NCI-H1417 treated with DMSO at 0.1 percent for 48 hours (cell line): ENCODE results near the gene PADI3.
"Not testable (repeated sequence)": the region's sequence is repeated elsewhere in the genome, so short reads cannot be mapped to it uniquely, and the experiment has no call there.

ENCODE experiments used
- DNase-seq: peaks from one replicate; lab custom pipeline; 2025; lab: John Stamatoyannopoulos, UW

The PADI3 gene

DNA sequence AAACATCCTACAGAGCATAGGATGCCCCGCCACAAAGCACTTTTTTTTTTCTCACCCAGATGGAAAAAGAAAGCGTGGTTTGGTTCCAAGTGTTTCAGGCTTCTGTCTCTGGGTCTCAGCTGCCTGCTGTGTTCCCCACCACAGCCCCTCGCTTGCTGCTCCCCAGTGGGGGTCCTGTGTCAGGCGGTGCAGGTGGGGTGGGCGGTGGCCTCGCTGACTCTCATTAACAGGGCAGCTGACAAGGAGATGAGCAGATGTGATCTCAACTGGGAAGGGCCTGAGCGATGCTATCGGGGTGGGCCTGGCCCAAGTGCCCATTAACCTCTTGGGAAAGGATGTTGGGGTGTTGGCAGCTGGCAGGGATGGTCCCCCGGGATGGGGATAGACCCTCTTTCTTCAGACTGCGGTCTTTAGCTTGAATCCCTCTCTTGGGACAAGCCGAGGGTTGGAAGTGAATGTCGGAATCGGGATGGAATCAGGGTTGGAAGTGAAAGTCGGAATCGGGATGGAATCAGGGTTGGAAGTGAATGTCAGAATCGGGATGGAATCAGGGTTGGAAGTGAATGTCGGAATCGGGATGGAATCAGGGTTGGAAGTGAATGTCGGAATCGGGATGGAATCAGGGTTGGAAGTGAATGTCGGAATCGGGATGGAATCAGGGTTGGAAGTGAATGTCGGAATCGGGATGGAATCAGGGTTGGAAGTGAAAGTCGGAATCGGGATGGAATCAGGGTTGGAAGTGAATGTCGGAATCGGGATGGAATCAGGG lies 7.7 kb upstream of the PADI3 start:
- DNase-seq = not testable (repeated sequence)

DNA sequence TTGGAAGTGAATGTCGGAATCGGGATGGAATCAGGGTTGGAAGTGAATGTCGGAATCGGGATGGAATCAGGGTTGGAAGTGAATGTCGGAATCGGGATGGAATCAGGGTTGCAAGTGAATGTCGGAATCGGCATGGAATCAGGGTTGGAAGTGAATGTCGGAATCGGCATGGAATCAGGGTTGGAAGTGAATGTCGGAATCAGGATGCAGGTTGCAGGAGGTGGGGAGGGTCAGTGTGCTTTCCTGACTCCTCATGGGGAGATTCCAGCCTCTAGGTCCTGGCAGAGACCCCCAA lies 7.2 kb upstream of the PADI3 start:
- not testable (repeated sequence) for DNase-seq

DNA sequence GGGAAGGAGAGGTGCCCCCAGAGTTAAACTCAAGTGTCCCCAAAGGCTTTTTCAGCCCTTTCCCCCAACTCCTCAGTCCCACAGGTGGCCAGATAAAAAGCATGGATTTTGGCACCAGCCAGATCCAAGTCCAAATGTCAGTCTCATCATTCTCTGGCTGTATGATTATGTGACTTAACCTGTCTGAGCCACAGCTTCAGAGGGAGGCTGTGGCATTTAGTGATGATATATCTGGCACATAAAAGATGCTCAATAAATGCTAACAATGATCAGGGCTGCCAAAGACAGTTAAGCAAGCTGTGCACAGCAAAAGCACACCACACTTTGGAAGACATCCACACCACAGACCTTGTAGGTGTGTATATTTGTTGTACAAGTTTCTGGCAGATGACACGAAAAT lies 5.6 kb upstream of the PADI3 start:
- DNase-seq = no peak

DNA sequence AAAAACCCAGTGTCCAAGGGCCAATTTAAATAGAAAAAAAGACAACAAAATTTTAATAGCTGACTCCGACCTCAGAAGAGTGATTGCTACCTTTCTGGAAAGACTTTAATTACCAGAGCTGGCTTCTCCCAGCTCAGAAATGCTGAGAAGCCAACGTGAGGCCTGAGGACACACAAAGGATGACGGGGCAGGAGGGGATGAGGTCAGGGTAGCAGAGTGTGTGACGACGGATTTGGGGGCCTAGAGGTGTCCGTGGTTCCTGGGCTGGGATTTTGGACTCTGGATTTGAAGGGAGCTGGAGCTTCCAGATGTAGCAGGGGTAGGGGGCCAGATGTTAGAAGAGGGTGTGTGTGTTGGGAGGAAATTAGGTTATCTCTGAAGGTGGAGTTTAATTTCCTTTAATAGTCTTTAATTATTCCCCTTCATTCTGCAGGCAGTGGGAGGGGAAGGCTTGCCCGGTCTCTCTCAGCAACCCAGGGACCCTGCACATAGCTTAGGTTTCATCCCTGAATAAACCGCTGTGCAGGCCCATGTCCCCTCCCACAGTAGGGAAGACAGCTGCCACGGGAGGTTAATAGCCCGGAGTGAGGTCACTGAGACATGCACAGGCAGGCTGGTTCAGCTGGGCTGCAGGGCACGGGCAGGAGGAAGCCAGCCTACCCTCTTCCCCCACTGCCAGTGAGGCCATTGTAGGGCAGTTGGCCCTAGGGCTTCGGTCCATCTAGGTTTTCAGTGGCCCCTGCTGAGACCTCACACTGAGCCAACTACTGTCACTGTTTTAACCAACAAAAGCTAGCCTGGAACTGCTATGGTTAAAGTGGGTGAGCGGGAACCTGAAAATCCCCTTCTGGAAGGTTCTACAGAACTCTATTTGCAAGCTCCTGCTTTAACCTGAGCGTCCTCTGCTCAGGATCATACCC lies 3.8 kb upstream of the PADI3 start:
- DNase-seq = no peak

DNA sequence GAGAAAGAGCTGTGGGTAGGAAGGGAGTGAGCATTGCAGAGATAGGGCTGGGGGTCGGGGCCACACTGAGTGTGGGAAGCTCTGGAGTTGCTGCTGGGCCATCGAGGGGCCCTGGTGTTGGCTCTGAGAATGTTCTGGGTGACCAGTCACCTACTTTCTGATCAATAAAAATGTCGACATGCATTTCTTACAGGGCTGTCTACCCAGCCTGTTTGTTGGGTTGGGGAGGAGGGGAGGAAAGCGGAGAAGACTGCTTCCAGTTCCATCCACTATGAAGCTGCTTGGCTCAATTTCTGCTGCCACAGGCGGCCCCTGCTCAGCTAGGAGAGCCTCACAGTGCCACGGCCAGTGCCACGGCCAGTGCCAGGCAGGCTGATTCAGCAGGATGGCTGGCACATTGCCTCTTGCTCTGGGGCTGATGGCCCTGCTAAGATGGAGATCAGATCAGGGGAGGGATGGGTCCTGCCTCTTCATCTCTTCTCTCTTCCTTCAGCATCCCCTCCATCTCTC lies 3.0 kb upstream of the PADI3 start:
- DNase-seq = no peak

- DNase-seq = no peak
Measured at GRCh38 chr1:17246971-17247370, 1.9 kb upstream of the PADI3 start.

DNA sequence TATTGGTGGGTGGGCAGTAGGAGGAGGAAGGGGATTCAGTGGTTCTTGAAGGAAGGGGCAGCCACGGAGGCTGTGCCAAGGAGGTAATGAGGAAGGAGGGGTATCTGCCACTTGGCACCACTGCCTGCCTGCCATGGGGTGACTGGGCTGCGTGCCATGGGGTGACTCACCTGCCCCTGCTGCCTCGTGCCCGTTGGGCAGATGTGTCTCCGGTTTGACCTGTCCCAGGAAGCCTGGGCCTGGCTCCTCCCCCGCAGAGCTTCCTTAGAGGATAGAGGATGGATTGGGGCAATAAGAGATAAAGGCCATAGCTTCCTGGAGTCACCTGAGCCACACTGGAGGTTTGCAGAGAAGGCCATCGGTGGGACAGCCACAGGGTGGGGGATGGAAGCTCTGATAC lies 1.7 kb downstream of the PADI3 start:
- DNase-seq = no peak

DNA sequence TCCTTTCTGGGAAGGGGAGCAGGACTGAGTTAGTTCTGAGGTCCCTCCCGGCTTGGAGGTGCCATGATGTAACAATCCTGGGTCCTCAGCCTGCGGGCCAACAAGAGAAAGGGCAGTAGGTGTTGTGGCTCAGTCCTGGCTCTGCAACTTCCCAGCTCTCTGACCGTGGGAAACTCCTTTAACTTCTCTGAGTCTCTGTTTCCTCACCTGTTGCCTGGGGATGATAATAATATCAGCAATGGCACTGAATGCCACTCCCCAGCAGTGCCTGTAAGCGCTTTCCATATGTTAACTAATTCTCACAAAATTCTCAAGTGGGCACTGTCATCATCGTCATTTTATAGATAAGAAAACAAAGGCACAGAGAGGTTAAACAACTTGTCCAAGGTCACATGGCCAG lies 2.3 kb downstream of the PADI3 start:
- DNase-seq = no peak

DNA sequence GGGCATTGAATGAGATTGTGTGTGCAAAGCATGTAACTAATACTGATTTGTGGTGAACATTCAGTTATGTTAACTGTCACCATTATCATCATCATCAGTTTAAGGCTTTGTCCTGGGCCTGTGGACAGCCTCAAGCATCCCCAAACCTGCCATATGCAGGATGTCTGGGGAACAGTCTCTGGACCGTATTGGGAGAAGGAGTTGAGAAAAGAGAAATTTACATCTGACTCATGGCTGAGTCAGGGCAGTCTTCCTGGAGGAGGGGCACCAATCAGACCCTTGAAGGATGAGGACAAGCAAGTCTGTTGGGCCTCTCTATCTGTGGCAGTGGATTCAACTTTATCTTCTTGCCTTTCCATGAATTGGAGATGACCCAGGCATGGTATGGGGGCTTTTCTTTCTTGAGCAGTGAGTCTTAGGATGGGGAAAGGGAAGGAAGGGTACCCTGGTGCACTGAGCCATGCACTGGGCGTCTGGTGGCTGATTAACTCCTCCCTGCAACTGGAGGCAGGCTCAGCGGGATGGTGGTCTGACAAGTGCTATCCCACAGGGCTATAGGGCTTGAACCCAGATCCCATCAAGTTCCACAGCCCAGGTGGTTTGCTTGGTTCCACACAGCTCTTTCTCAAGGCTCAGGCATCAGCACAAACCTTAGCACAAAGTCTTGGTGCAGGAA lies 2.9 kb downstream of the PADI3 start:
- DNase-seq = no peak

DNA sequence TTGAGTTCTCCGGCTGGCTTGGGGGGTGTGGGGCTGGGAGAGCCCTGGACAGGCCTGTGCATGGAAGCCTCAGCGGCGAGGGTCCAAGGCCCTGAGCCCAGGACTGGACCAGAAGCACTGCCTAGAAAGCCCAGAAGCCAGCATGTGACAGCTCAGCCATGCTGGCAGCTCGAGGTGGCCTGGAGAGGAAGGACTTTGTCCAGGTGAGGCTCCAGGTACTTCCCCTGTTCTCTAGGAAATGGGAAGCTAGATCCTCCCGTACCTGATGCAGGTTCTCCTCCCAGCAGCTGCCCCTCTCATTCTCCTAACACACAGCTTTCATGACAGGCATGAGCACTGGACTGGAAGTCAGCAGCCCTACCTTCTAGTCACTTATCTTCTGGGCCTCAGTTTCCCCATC lies 6.4 kb downstream of the PADI3 start:
- DNase-seq = no peak

DNA sequence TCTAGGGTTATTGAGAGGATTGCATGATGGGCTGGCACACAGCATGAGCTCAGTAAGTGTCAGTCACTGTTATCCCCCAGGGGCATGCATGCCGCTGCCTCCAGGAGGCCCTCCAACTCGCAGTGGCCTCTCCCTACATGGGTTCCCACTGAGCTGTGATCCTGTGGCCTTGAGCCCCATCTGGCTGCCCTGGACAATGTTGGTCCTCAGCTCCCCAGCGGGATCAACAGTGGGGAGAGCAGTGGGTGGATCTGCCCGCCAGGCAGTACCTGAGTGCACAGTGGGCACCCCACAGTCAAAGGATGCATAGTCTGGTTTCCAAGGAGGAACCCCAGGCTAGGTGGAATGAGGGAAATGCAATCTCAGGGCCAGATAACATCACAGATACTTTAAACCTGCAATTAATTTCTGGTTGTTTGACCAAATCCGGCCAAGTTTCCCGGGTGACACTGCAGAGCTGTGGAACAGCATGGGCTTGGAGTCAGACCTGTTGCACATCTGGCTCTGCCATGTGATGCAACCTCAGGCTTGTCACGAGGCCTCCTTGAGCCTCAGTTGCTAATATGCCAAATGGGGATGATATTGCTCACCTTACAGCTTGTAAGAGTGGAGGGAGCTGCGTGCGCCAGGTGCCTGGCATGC lies 9.3 kb downstream of the PADI3 start:
- no peak for DNase-seq

DNA sequence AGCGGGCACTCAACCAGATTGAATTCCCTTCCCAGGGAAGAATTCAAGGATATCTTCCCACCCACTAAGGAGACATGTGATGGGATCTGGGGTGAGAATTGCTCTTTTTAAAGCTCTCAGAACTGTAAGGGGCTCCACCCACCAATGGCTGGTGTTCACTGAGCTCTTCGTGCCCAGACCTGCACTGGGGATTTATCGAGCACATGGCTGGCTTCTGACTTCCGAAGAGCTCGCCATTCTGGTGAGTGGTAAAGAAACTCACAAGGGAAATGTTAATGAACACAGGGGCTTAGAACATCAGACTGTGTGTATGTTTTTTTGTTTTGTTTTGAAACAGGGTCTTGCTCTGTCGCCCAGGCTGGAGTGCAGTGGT lies 9.8 kb downstream of the PADI3 start:
- DNase-seq = no peak

DNA sequence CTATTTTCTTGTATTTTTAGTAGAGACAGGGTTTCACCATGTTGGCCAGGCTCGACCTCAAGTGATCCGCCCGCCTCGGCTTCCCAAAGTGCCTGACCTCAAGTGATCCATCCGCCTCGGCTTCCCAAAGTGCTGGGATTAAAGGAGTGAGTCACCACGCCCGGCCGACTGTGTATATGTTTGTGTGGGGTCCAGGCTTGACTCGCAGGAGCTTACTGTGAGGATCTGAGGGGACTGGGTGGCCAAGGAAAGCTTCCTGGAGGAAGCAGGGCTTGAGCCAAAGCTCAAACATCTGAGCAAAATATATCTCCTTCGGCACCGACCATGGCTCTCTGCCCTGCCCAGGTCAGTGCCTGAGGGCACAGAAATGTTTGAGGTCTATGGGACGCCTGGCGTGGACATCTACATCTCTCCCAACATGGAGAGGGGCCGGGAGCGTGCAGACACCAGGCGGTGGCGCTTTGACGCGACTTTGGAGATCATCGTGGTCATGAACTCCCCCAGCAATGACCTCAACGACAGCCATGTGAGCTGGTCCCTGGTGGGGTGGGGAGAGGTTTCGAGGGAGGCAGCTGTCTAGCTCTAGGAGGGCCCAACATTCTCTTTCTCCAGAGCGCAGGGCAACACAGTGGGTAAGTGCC lies 10.5 kb downstream of the PADI3 start:
- DNase-seq = no peak

DNA sequence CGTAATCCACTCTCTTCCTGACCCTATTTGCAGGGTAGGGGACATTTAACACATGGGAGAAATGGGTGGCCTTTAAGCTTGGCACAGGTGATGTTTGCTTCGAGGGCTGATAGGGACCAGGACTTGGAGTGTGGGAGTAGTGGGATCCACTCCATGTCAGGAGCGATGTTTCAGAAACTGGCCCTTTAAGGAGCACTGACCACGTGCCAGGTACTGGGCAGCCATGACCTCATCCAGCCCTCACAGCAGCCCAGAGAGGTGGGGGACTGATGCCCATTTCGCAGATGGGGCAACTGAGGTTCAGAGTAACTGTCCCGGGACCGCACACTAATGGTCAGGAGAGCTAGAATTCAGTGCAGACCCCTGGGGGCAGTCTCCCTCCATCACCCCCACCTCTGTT lies 11.4 kb downstream of the PADI3 start:
- no peak for DNase-seq

DNA sequence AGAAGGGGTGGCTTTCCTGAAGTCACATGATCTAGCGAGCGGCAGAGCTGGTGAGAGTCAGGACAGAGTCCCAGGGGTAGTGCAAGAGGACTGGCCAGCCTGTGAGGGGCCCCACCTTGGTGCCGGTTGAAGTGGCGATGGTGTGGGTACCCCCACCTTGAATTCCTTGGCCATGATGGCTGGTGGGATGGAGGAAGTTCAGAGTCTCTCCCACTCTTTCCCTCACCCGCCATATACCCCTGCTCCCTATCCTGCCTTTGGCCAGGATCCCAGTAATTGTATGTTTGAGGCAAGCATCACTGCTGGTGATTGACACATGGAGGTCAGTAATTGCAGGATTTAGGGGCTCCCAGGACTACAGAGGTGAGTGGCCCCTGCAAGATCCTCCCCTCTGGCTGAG lies 11.8 kb downstream of the PADI3 start:
- DNase-seq = no peak

GRCh38 chr1:17263936-17264335 lies 15.0 kb downstream of the PADI3 start:
- no peak for DNase-seq

GRCh38 chr1:17264470-17264869 lies 15.6 kb downstream of the PADI3 start:
- DNase-seq = no peak

- DNase-seq = no peak
Measured at GRCh38 chr1:17265162-17265561, 16.3 kb downstream of the PADI3 start.

GRCh38 chr1:17265950-17266349 lies 17.1 kb downstream of the PADI3 start:
- DNase-seq = no peak

DNA sequence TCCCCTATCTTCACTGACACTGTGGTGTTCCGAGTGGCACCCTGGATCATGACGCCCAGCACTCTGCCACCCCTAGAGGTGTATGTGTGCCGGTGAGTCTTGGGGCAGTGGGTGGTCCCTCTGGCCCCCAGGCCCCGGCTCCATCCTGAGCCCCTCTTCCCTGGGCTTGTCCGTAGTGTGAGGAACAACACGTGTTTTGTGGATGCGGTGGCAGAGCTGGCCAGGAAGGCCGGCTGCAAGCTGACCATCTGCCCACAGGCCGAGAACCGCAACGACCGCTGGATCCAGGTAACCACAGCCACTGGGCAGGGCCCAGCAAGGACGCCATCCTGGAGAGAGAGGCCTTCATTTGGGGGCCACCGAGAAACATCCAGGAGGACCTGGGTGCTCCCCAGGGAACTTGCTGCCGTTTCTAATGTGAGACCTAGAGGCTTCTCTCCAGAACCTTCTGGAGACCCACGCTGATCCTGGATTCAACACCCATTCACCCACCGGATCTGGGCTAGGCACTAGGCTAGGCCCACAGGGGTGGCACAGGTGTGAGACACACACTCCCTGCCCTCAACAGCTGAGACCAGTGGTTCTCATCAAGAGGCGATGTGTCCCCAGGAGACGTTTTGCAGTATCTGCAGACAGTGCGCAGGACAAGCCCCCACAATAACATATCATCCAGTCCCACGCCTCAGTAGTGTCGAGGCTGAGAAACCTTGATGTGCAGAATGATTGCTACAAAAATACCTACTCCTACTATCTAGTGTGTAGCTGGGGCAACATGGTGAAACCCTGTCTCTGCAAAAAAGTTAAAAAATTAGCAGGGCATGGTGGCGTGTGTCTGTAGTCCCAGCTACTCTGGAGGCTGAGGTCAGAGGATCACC lies 22.2 kb downstream of the PADI3 start:
- no peak for DNase-seq

DNA sequence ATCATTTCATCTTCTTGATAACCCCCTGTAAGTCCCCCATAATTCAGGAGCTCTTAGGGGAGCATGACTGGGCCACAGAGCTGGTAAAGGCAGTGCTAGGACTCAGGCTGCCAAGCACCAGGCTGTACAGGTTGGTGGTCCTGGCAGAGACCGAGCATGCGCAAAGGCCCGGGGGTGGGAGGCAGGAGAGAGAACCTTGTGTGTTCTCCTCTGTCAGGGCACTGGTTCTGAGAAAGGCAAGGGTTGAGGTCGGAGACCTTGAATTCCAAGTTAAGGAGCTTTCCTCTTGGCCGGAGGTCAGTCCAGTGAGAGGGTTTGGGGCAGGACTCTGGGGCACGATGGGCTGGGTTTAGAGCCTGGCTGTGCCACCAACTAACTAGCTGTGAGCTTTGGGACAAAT lies 23.2 kb downstream of the PADI3 start:
- DNase-seq = no peak
